Endothelial cell of umbilical vein (primary cell): ENCODE results near the gene LSG1. TPM values are rescaled to one million over a fixed set of nuclear protein-coding genes. Genes with fewer than 3 reads are reported as not detected.

Experiments used
- BruUV-seq: library from RNA; stranded (reverse); fragments of 400-500 nt; replicated peaks from 2 replicates; lab custom pipeline; 2021; lab: Mats Ljungman, UMichigan
- CTCF ChIA-PET: fragments of 300-600, 350-600 bp; sonication (Branson Sonifier 250); formaldehyde crosslinking; loops from one replicate; lab custom pipeline; 2021; ENCODE audit warnings: antibody characterized with exemption, inconsistent platforms; lab: Charles Lee
- POLR2A ChIA-PET: fragments of 300-600, 350-600 bp; sonication (Branson Sonifier 250); formaldehyde crosslinking; loops from one replicate; lab custom pipeline; 2021; ENCODE audit warnings: antibody characterized with exemption, inconsistent platforms; lab: Charles Lee
- DNase-seq: peaks from one replicate; pipeline ENCODE4 v3.0.0-alpha.2; 2011; ENCODE audit warnings: low read depth, low spot score
- FAIRE-seq: peaks from 2 replicates; lab custom pipeline; 2011; peaks lifted over from hg19 to GRCh38; lab: Jason Lieb, UNC
- H2AFZ ChIP-seq: 2 replicates; pipeline ENCODE4 v1.6.0; 2012; ENCODE audit warnings: low read depth, low read length, control low read depth, inconsistent platforms
- H3K27ac ChIP-seq: 2 replicates; pipeline ENCODE4 v1.5.1; 2011; ENCODE audit warnings: low read depth, mild to moderate bottlenecking, control low read depth, low read length, moderate library complexity; ENCODE audit not compliant: insufficient read depth
- H3K27me3 ChIP-seq, 2 experiments: 2 replicates each; pipeline versions ENCODE4 v1.6.0 to v1.6.1; 2011; ENCODE audit warnings: low read length in 2 of 2, mixed read lengths in 1 of 2; ENCODE audit not compliant: control insufficient read depth in 2 of 2, insufficient read depth in 2 of 2
- H3K36me3 ChIP-seq, 2 experiments: 2 replicates in 1 of 2; 3 replicates in 1 of 2; pipeline ENCODE4 v1.5.1; 2011; ENCODE audit warnings: low read length in 2 of 2, mild to moderate bottlenecking in 1 of 2, moderate library complexity in 1 of 2; ENCODE audit not compliant: control insufficient read depth in 2 of 2, insufficient read depth in 2 of 2; ENCODE audit errors: extremely low read depth in 1 of 2
- H3K4me1 ChIP-seq: 3 replicates; pipeline ENCODE4 v1.5.1; 2011; ENCODE audit warnings: mild to moderate bottlenecking, low read length; ENCODE audit not compliant: control insufficient read depth, insufficient read depth; ENCODE audit errors: extremely low read depth
- H3K4me2 ChIP-seq: 2 replicates; pipeline ENCODE4 v1.6.1; 2011; ENCODE audit warnings: low read length, control low read depth, mixed read lengths; ENCODE audit not compliant: insufficient read depth
- H3K4me3 ChIP-seq, 3 experiments: fragments of 200-600 bp in 1 of 3; sonication (generic), shearing (Covaris generic) in 1 of 3; replicated peaks in 1 of 3; 2 replicates each; pipeline ENCODE4 v1.5.1; 2011 to 2016; ENCODE audit warnings: control low read depth in 3 of 3, low read length in 3 of 3, mild to moderate bottlenecking in 2 of 3, inconsistent platforms in 1 of 3, low read depth in 1 of 3, moderate library complexity in 1 of 3; ENCODE audit not compliant: insufficient read depth in 1 of 3
- H3K79me2 ChIP-seq: 2 replicates; pipeline ENCODE4 v1.6.0; 2012; ENCODE audit warnings: low read length, inconsistent platforms; ENCODE audit not compliant: control insufficient read depth, insufficient read depth
- H3K9ac ChIP-seq: replicated peaks from 2 replicates; pipeline ENCODE3; 2011; ENCODE audit warnings: low read length, control low read depth; ENCODE audit not compliant: insufficient read depth; ENCODE audit errors: extremely low read depth
- H3K9me1 ChIP-seq: replicated peaks from 3 replicates; pipeline ENCODE4 v1.6.0; 2011; ENCODE audit warnings: mild to moderate bottlenecking, low read length; ENCODE audit not compliant: control insufficient read depth, insufficient read depth; ENCODE audit errors: extremely low read depth
- H3K9me3 ChIP-seq: replicated peaks from 2 replicates; pipeline ENCODE4 v1.5.1; 2012; ENCODE audit warnings: low read length, inconsistent platforms; ENCODE audit not compliant: control insufficient read depth, insufficient read depth
- H4K20me1 ChIP-seq: replicated peaks from 2 replicates; pipeline ENCODE3; 2011; ENCODE audit warnings: mild to moderate bottlenecking, low read length; ENCODE audit not compliant: control insufficient read depth, insufficient read depth; ENCODE audit errors: extremely low read depth
- EZH2 ChIP-seq: IDR thresholded peaks from 2 replicates; pipeline ENCODE4 v1.6.1; 2012; ENCODE audit warnings: borderline replicate concordance, low read depth, mild to moderate bottlenecking, moderate library complexity, low read length, inconsistent platforms; ENCODE audit not compliant: severe bottlenecking
- FOS ChIP-seq: IDR thresholded peaks from 2 replicates; pipeline ENCODE4 v1.6.1; 2011; ENCODE audit warnings: mild to moderate bottlenecking, low read length, moderate library complexity, borderline replicate concordance; ENCODE audit not compliant: insufficient read depth
- GATA2 ChIP-seq: IDR thresholded peaks from 2 replicates; pipeline ENCODE4 v1.7.0; 2011; ENCODE audit warnings: low read depth, mild to moderate bottlenecking, moderate library complexity, mixed read lengths, low read length; ENCODE audit not compliant: insufficient read length, insufficient read depth
- JUN ChIP-seq: IDR thresholded peaks from 2 replicates; pipeline ENCODE4 v1.6.1; 2011; ENCODE audit warnings: borderline replicate concordance, low read depth; ENCODE audit not compliant: insufficient read length, insufficient read depth
- MYC ChIP-seq: IDR thresholded peaks from one replicate; pipeline ENCODE4 v1.6.1; 2011; ENCODE audit warnings: mild to moderate bottlenecking, low read depth, low read length
- POLR2A ChIP-seq: IDR thresholded peaks from 2 replicates; pipeline ENCODE4 v1.6.1; 2012; ENCODE audit warnings: low read depth, mild to moderate bottlenecking, control low read depth, low read length
- POLR2AphosphoS5 ChIP-seq: IDR thresholded peaks from 2 replicates; pipeline ENCODE4 v1.6.1; 2012; ENCODE audit warnings: low read depth, mild to moderate bottlenecking, control low read depth, low read length, moderate library complexity; ENCODE audit not compliant: insufficient read depth
- dilution Hi-C: fragments of 300-500 bp; cut with MboI; formaldehyde crosslinking; loops from one replicate; pipeline ENCODE4 v1.15.0; 2019; ENCODE audit warnings: low sequenced_read_pairs; ENCODE audit not compliant: extremely low pct_ligation_motif_present
- intact Hi-C: fragments of 100-400 bp; cut with micrococcal nuclease; formaldehyde crosslinking; loops from one replicate; pipeline ENCODE4 v1.10.0; 2022
- polyA plus RNA-seq, 4 experiments: library from polyadenylated mRNA; depleted of rRNA in 3 of 4; stranded (reverse) in 3 of 4; unstranded in 1 of 4; fragments of >200 nt; gene quantifications; 2 replicates each; pipeline versions ENCODE4 v1.2.1 to v1.2.3, GENCODE V29; 2011 to 2012; ENCODE audit warnings: missing spikeins in 1 of 4
- total RNA-seq: library from RNA; stranded (reverse); gene quantifications from 2 replicates; pipeline ENCODE4 v1.2.3, GENCODE V29; 2021
- TF ChIP-seq, protein P1 (sequence below): IDR thresholded peaks from 2 replicates; pipeline ENCODE4 v1.6.1; 2011; ENCODE audit not compliant: insufficient read depth, insufficient read length
- TF ChIP-seq, protein P2 (sequence below), 2 donors: IDR thresholded peaks; 1 replicate in 1 of 2; 2 replicates in 1 of 2; pipeline ENCODE4 v1.5.1; 2011; ENCODE audit warnings: low read length in 2 of 2, mild to moderate bottlenecking in 2 of 2, moderate library complexity in 2 of 2, control low read depth in 1 of 2, inconsistent platforms in 1 of 2, low read depth in 1 of 2; ENCODE audit not compliant: insufficient read depth in 1 of 2; ENCODE audit errors: extremely low read depth in 1 of 2

The LSG1 gene
- total and polyA plus RNA-seq, 2 donors (not counting 3 experiments of a cell fraction or from before 2014, with no cell fraction given) = 50.0 to 52.7 TPM

DNA sequence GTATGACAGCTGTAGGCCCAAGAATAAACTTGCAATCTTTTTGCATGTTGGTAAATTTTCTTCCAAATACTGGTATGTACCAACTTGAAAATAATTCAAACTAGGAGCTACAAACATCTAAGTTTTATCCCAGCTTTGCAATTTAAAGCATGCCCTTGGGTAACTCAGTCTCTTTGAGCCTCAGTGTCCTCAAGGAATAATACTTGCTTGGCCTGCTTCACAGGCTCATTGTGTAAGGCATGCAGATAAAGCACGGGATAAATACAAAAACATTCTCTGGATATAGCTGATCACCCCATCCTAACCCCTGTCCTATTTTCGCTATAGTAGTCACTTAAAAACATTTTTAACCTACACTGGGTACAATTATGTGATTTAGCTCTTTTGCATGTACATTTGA, 29.2 kb downstream of the LSG1 start:
- no peaks in the 10 kb centered on the region for H3K27me3 ChIP-seq
- no peak overlapping the region for H3K4me2 ChIP-seq
- FAIRE-seq = no peak
- intact Hi-C loops (no loop called here), dilution Hi-C loops (no loop called here)
- H3K9me1 ChIP-seq = no peaks in the 10 kb centered on the region
- no peaks in the 10 kb centered on the region for H3K9me3 ChIP-seq
- no peaks in the 10 kb centered on the region for H4K20me1 ChIP-seq
- no peak for DNase-seq
- ChIA-PET CTCF (interaction anchor here (0.9 to 1.9 kb wide), 4 partner anchors 9 to 29 kb away, joined by 4 to 14 read pairs (median 6); partner anchors contain the start of genes LSG1 and TMEM44), POLR2A (no interaction called here)
- H3K4me1 ChIP-seq = peaks cover 33% of the 10 kb centered on the region
- TF ChIP-seq FOS (no peak), POLR2AphosphoS5 (no peak), POLR2A (no peak), GATA2 (no peak), JUN (no peak), EZH2 (no peak)
- TF ChIP-seq, protein P1, sequence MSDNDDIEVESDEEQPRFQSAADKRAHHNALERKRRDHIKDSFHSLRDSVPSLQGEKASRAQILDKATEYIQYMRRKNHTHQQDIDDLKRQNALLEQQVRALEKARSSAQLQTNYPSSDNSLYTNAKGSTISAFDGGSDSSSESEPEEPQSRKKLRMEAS = no peak
- no peak overlapping the region for H3K4me3 ChIP-seq
- no peak overlapping the region for H2AFZ ChIP-seq
- peaks cover 2 to 17% of the 10 kb centered on the region in 2 experiments for H3K36me3 ChIP-seq
- BruUV-seq = no TSS peak
- H3K79me2 ChIP-seq = no peaks in the 10 kb centered on the region
- H3K27ac ChIP-seq = no peak overlapping the region
- H3K9ac ChIP-seq = no peak overlapping the region

DNA sequence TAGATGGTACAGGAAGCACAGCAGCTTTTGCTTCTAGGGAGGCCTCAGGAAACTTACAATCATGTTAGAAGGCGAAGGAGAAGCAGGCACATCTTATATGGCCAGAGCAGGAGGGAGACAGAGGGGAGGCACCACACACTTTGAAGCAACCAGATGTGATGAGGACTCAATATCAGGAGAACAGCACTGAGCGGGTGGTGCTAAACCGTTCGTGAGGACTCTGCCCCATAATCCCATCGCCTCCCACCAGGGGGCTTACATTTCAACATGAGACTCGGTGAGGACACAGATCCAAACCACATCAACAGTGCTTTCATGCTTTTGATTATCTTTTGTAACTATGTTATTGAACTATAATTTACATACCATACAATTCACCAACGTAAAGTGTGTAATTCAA, 31.2 kb downstream of the LSG1 start:
- peak overlapping the region; percentile 80 for H3K9ac ChIP-seq
- peaks cover 35% of the 10 kb centered on the region for H3K4me1 ChIP-seq
- peak overlapping the region; percentile 91 for H3K27ac ChIP-seq
- ChIA-PET CTCF (interaction anchor here (0.7 to 3.8 kb wide), 14 partner anchors 9 to 672 kb away, joined by 3 to 52 read pairs (median 6); partner anchors contain the start of gene LSG1), POLR2A (interaction anchor here (0.7 to 1.7 kb wide), 8 partner anchors 12 to 66 kb away, joined by 3 to 10 read pairs (median 6); no protein-coding TSS in a partner anchor)
- H4K20me1 ChIP-seq = no peaks in the 10 kb centered on the region
- no peak for FAIRE-seq
- no peaks in the 10 kb centered on the region for H3K27me3 ChIP-seq
- H3K9me3 ChIP-seq = no peaks in the 10 kb centered on the region
- H3K9me1 ChIP-seq = no peaks in the 10 kb centered on the region
- H3K36me3 ChIP-seq = peaks cover 2 to 17% of the 10 kb centered on the region in 2 experiments
- peak overlapping the region; percentile 71 for H3K4me2 ChIP-seq
- dilution Hi-C loops = no loop called here
- intact Hi-C loops = loop anchor here (1.0 kb wide), 6 partner anchors 9 to 619 kb away; partner anchors contain the start of gene LSG1
- H2AFZ ChIP-seq = peak overlapping the region; percentile 24
- BruUV-seq = TSS peak; percentile 65
- TF ChIP-seq MYC (no peak), POLR2A (no peak), JUN (no peak), EZH2 (no peak)
- TF ChIP-seq, protein P2, sequence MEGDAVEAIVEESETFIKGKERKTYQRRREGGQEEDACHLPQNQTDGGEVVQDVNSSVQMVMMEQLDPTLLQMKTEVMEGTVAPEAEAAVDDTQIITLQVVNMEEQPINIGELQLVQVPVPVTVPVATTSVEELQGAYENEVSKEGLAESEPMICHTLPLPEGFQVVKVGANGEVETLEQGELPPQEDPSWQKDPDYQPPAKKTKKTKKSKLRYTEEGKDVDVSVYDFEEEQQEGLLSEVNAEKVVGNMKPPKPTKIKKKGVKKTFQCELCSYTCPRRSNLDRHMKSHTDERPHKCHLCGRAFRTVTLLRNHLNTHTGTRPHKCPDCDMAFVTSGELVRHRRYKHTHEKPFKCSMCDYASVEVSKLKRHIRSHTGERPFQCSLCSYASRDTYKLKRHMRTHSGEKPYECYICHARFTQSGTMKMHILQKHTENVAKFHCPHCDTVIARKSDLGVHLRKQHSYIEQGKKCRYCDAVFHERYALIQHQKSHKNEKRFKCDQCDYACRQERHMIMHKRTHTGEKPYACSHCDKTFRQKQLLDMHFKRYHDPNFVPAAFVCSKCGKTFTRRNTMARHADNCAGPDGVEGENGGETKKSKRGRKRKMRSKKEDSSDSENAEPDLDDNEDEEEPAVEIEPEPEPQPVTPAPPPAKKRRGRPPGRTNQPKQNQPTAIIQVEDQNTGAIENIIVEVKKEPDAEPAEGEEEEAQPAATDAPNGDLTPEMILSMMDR (IDR thresholded peaks at IDR 0.05; ENCODE audit: extremely low read depth in 1 of 2, insufficient read depth in 1 of 2, low read depth in 1 of 2, low read length in 2 of 2) = peak; percentile 49 to 61
- peak; percentile 79 for DNase-seq
- H3K4me3 ChIP-seq = peak overlapping the region in 1 of 3 experiments; percentile 14
- no peaks in the 10 kb centered on the region for H3K79me2 ChIP-seq
